Esophagus muscularis mucosa (tissue), 4 donors: ENCODE results near the gene PARP9. TPM values are rescaled to one million over a fixed set of nuclear protein-coding genes. Genes with fewer than 3 reads are reported as not detected.

Experiments used
- DNase-seq: peaks from one replicate; pipeline ENCODE4 v3.0.0-alpha.2; 2017; ENCODE audit errors: extremely low spot score
- H3K27ac ChIP-seq, 4 donors: fragments of 200-600 bp; sonication (generic); replicated peaks in 1 of 4; 1 replicate in 3 of 4; 2 replicates in 1 of 4; pipeline ENCODE4 v1.5.1; 2016 to 2019; ENCODE audit warnings: mild to moderate bottlenecking in 1 of 4
- H3K27me3 ChIP-seq, 4 donors: fragments of 200-600 bp; sonication (generic); one replicate each; pipeline versions ENCODE4 v1.5.1 to v1.6.0; 2016 to 2019
- H3K36me3 ChIP-seq, 4 donors: fragments of 200-600 bp; sonication (generic); one replicate each; pipeline ENCODE4 v1.5.1; 2016 to 2019
- H3K4me1 ChIP-seq, 4 donors: fragments of 200-600 bp; sonication (generic); one replicate each; pipeline ENCODE4 v1.5.1; 2016 to 2019
- H3K4me3 ChIP-seq, 4 donors: fragments of 200-600 bp; sonication (generic); 1 replicate in 2 of 4; 2 replicates in 2 of 4; pipeline ENCODE4 v1.5.1; 2016 to 2019; ENCODE audit warnings: mild to moderate bottlenecking in 4 of 4, moderate library complexity in 1 of 4
- H3K9me3 ChIP-seq, 4 donors: fragments of 200-600 bp; sonication (generic); 1 replicate in 3 of 4; 2 replicates in 1 of 4; pipeline ENCODE4 v1.5.1; 2016 to 2019
- EP300 ChIP-seq: sonication (generic); formaldehyde crosslinking; IDR thresholded peaks from one replicate; pipeline ENCODE4 v1.6.1; 2017; ENCODE audit warnings: antibody characterized with exemption
- POLR2A ChIP-seq: fragments of 450-650 bp; IDR thresholded peaks from one replicate; pipeline ENCODE4 v1.6.1; 2017; ENCODE audit warnings: antibody characterized with exemption, moderate library complexity, mild to moderate bottlenecking, low read depth
- POLR2AphosphoS5 ChIP-seq, 2 donors: sonication (generic); formaldehyde crosslinking; IDR thresholded peaks; one replicate each; pipeline ENCODE4 v1.6.1; 2017; ENCODE audit warnings: antibody characterized with exemption in 2 of 2
- WGBS: methylation state at CpG from one replicate; pipeline ENCODE4 v1.1.5; 2018; 5-methylcytosine and 5-hydroxymethylcytosine counted together
- intact Hi-C: fragments of 100-400 bp; cut with DNase I; formaldehyde crosslinking; loops from one replicate; pipeline ENCODE4 v1.15.1; 2023
- total RNA-seq, 4 donors: library from RNA; depleted of rRNA; stranded (reverse); fragments of >200 nt; gene quantifications; one replicate each; pipeline versions ENCODE4 v1.1.0 to v1.2.1, GENCODE V29; 2016
- TF ChIP-seq, protein P1 (sequence below), 3 experiments: fragments of 200-600 bp in 2 of 3; fragments of 450-650 bp in 1 of 3; sonication (generic) in 2 of 3; IDR thresholded peaks; one replicate each; pipeline ENCODE4 v1.5.1; 2017 to 2019; ENCODE audit warnings: antibody characterized with exemption in 3 of 3, mild to moderate bottlenecking in 2 of 3, moderate library complexity in 1 of 3

The PARP9 gene
- total RNA-seq, 4 donors from 2014 or later = 16.7 to 24.0 (median 21.3) TPM

DNA sequence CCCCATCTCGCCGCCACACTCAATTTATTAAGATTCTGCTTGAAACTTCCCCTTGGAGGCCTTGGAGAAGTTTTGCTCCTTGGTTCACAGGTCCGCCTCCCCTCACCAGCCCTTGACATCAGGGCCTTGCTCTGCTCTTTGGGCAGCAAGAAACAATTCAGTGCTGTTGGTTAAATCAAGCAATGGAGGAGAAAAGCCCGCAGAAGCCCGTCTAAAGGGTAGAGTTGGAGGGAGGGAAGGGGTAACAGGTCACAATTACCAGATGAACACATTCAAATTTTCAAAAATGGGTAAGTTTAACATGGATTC is 429 bp downstream of the PARP9 start:
- DNase-seq = no peak
- H3K4me1 ChIP-seq = peaks cover 23 to 68% (median 52%) of the 10 kb centered on the region in 4 donors
- peak overlapping the region; percentile 75 to 93 (median 88) for H3K4me3 ChIP-seq
- H3K36me3 ChIP-seq = peaks cover 0 to 37% (median 34%) of the 10 kb centered on the region in 4 donors
- 28% methylated on average over 5 of the region's 5 CpGs for whole genome bisulfite sequencing
- no peaks in the 10 kb centered on the region for H3K27me3 ChIP-seq
- intact Hi-C loops = loop anchor here (5.0 to 10.0 kb wide), 2 partner anchors 171 to 231 kb away; partner anchors contain the start of genes HSPBAP1 and SLC49A4
- TF ChIP-seq, protein P1, sequence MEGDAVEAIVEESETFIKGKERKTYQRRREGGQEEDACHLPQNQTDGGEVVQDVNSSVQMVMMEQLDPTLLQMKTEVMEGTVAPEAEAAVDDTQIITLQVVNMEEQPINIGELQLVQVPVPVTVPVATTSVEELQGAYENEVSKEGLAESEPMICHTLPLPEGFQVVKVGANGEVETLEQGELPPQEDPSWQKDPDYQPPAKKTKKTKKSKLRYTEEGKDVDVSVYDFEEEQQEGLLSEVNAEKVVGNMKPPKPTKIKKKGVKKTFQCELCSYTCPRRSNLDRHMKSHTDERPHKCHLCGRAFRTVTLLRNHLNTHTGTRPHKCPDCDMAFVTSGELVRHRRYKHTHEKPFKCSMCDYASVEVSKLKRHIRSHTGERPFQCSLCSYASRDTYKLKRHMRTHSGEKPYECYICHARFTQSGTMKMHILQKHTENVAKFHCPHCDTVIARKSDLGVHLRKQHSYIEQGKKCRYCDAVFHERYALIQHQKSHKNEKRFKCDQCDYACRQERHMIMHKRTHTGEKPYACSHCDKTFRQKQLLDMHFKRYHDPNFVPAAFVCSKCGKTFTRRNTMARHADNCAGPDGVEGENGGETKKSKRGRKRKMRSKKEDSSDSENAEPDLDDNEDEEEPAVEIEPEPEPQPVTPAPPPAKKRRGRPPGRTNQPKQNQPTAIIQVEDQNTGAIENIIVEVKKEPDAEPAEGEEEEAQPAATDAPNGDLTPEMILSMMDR (IDR thresholded peaks at IDR 0.05) = no peak
- TF ChIP-seq EP300 (no peak), POLR2AphosphoS5 (IDR thresholded peaks at IDR 0.05) (no peak), POLR2A (no peak)
- H3K27ac ChIP-seq = peak overlapping the region; percentile 90 to 97 (median 95)
- no peaks in the 10 kb centered on the region for H3K9me3 ChIP-seq

- Histone ChIP-seq H3K9me3 (no peaks in the 10 kb centered on the region), H3K4me1 (peaks cover 23 to 62% (median 47%) of the 10 kb centered on the region in 4 donors), H3K27ac (peak overlapping the region; percentile 90 to 97 (median 95)), H3K27me3 (no peaks in the 10 kb centered on the region), H3K4me3 (peak overlapping the region; percentile 75 to 93 (median 88)), H3K36me3 (peaks cover 3 to 39% (median 36%) of the 10 kb centered on the region in 4 donors)
- TF ChIP-seq POLR2AphosphoS5 (IDR thresholded peaks at IDR 0.05) = no peak
- no peak for TF ChIP-seq EP300
- TF ChIP-seq, protein P1 (IDR thresholded peaks at IDR 0.05) = no peak
- TF ChIP-seq POLR2A = no peak
- DNase-seq = no peak
- intact Hi-C loops = loop anchor here (5.0 to 10.0 kb wide), 2 partner anchors 171 to 232 kb away; partner anchors contain the start of genes HSPBAP1 and SLC49A4
- WGBS = 55% methylated on average over 5 of the region's 5 CpGs
Measured at GRCh38 chr3:122562923-122563716, 980 bp downstream of the PARP9 start.

- TF ChIP-seq, protein P1 (IDR thresholded peaks at IDR 0.05) = peak; percentile 58 to 64 (median 61)
- TF ChIP-seq POLR2A = no peak
- intact Hi-C loops = loop anchor here (2.0 to 10.0 kb wide), 3 partner anchors 118 to 234 kb away; partner anchors contain the start of genes HSPBAP1 and SLC49A4
- Histone ChIP-seq H3K4me1 (peaks cover 19 to 43% (median 34%) of the 10 kb centered on the region in 4 donors), H3K27me3 (no peaks in the 10 kb centered on the region), H3K27ac (peak overlapping the region in 1 of 4 donors; percentile 36), H3K9me3 (no peaks in the 10 kb centered on the region), H3K36me3 (peaks cover 12 to 40% (median 35%) of the 10 kb centered on the region in 4 donors), H3K4me3 (no peak overlapping the region)
- WGBS = 92% methylated on average over 1 of the region's 1 CpG
- DNase-seq = no peak
Measured at GRCh38 chr3:122560680-122561079, 3.4 kb downstream of the PARP9 start.

DNA sequence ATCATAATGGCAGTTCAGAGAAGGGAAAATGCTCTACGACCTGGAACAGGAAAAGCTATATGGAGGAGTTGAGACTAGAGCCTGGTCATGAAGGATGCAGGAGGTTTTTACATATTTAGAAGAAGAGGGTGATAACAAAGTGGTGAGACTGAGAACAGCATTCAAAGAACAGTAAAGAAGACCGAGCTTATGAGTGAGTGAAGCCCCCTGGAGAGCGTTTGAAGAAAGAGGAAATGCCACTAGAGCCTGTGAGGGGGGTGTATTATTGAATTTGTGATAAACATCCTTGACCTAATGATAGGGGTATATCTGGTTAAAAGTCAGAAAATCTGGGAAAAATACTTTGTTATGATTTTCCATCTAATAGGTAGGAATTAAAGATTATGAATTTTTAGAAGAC is 4.2 kb downstream of the PARP9 start:
- peaks cover 12 to 36% (median 28%) of the 10 kb centered on the region in 4 donors for H3K4me1 ChIP-seq
- H3K9me3 ChIP-seq = no peaks in the 10 kb centered on the region
- 80% methylated on average over 3 of the region's 3 CpGs for WGBS
- intact Hi-C loops = loop anchor here (2.0 to 10.0 kb wide), 3 partner anchors 119 to 235 kb away; partner anchors contain the start of genes HSPBAP1 and SLC49A4
- H3K4me3 ChIP-seq = no peak overlapping the region
- no peaks in the 10 kb centered on the region for H3K27me3 ChIP-seq
- no peak overlapping the region for H3K27ac ChIP-seq
- DNase-seq = no peak
- no peak for TF ChIP-seq POLR2AphosphoS5 (IDR thresholded peaks at IDR 0.05)
- TF ChIP-seq, protein P1 (IDR thresholded peaks at IDR 0.05) = no peak
- no peak for TF ChIP-seq EP300
- no peak for TF ChIP-seq POLR2A
- peaks cover 15 to 48% (median 43%) of the 10 kb centered on the region in 4 donors for H3K36me3 ChIP-seq
